GM12872 (cell line): ENCODE measurements around the gene UBE2D2.
A peak's percentile ranks its signal among the peaks of the same experiment; 100 is the strongest.

ENCODE experiments used
- CTCF ChIP-seq: IDR thresholded peaks from 3 replicates; pipeline ENCODE4 v1.5.1; 2011; ENCODE audit warnings: low read depth, mild to moderate bottlenecking, low read length, moderate library complexity; ENCODE audit not compliant: insufficient read depth

The UBE2D2 gene

GRCh38 chr5:139668924-139669661, 108.0 kb downstream of the UBE2D2 start:
- no peak for TF ChIP-seq CTCF

- no peak for TF ChIP-seq CTCF
Observed at GRCh38 chr5:139669662-139670368, 108.7 kb downstream of the UBE2D2 start.

- TF ChIP-seq CTCF, result peak; percentile 65
Observed at GRCh38 chr5:139670369-139671095, 109.4 kb downstream of the UBE2D2 start.

- TF ChIP-seq CTCF, result no peak
Observed at GRCh38 chr5:139671096-139671841, 110.1 kb downstream of the UBE2D2 start.

GRCh38 chr5:139675213-139675612, 114.1 kb downstream of the UBE2D2 start:
- no peak for TF ChIP-seq CTCF

DNA sequence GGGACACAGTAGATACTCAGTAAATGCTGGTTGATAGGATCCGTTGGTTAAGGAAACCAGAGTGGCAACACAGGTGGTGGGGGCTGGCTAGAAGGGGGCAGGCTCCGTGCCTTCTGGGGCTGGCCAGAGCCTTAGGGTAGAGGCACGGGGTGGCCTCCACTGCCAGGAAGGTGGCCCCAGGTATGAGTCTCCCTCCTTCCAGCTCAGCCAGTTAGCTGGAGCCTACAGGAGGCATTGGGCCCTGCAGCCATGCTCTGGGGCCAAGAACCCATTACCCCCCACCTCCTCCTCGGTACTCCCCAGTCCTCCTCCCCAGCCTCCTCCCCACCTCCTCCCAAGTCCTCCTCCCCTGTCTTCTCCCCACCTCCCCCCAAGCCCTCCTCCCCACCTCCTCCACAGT, 114.7 kb downstream of the UBE2D2 start:
- no peak for TF ChIP-seq CTCF

GRCh38 chr5:139676406-139676805, 115.3 kb downstream of the UBE2D2 start:
- no peak for TF ChIP-seq CTCF
